DMS153 (cell line): ENCODE results near the gene GALNT18.

ENCODE experiments used
- DNase-seq: peaks from one replicate; lab custom pipeline; 2025; lab: John Stamatoyannopoulos, UW

The GALNT18 gene

DNA sequence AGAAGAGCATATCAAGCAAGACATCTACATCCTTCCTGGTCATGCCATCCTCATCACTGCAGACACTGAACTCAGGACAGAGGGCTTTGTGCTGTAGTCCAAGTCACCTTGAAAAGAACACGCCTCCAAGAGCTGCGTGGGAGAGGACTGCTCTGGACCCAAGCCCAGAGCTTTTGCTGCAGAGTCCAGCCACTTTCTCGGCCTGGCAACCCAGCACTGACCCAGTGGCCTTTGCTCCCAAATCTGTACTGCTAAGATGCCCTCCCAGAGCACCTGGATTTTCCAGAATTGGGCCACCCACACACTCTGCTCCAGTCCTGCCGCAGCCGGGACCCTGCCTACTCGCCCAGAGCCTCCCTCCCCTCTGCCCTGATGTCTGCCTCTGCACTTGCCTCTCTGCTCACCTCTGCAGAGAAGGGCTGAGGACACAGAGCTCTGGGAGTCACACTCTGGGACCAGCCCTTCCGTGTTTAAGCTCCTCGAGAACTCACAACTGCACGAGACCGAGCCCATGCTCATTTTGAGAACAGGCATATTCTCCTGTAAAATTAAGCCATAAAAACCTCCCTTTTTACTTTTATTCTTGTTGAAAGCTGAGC lies 185.0 kb downstream of the GALNT18 start:
- DNase-seq, result no peak

DNA sequence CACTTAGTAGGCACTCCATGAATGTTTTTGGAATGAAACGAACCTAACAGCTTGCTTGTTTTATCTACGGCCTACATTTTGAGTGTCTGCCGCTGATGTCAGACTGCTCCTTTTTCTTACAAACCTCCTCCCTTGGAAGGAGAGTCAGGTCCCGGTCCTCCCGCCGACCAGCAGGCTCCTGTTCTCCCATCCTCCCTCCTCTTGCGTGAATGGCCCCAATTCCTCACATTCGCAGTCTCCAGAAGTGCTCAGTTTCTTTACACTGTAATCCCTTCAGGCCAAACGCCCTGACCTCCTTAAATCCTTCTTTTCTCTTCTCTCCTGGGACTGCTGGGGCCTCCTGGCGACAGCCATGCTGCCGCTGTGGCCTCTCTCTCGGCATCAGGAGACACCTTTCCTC lies 186.2 kb downstream of the GALNT18 start:
- no peak for DNase-seq

DNA sequence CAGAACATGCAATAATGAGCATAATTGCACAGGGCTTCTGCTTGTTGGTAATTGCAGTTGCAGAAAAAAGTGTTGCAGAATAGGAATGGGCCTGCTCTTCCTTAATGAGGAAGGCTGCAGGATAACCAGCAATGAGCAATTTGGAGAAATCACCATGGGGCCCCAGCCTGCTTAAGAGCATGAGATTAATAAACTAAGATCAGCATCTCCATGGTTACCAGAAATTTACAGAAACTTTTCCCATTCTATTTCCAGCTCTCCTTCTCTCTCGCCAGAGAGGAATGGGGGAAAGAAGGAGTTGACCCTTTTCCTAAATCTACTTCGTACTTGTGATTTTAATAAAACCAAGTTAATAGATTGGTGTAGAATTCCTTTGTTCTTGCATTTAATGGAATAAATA lies 187.8 kb downstream of the GALNT18 start:
- no peak for DNase-seq

DNA sequence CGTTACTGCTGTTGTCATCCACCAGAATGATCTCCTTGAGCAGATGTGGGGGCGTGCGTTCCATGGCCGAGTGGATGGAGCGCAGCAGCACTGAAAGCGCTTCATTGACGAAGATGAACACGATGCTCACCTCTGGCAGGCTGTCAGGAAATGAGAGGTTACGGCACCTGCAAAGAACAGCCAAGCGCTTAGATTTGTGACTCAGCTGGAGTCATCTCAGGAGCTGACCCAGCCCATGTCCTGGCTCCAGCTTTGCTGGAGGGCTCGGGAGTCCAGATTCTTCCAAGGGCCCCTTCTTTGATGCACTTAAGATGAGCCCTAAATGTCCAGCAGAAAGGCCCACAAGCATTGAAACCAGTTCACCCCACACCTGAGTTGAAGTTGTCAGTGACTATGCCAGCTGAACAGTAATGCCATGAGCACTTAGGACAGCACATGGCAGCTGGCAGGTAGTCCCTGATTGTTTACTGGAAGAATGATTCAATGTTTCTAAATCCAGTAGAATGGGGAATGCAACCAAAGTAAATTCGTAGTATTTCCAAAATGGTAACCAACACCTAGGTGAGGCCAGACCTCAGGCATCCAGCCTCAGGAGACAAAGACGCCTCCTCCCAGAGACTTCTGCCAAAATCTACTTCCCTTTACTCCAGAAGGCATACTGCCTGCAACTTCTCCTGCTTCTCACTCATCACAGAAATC lies 189.0 kb downstream of the GALNT18 start:
- DNase-seq, result no peak

DNA sequence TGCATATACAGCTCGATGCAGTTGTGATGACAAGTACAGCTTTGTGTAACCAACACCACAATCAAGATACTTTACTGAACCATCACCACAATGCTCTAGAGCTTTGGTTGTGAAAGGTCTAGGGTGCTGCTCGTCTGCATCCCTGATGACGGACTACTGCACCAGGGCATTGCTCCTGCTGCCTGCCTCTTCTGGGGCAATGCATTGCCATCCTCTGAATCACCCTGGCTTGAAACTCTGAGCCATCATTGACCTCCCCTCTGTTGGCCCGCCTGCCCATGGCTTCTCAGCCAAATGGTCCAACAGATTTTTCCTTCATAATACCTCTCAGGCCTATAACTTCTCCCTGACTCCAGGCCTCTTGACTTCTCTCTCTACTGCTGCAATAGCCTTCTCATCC lies 191.4 kb downstream of the GALNT18 start:
- DNase-seq, result no peak

DNA sequence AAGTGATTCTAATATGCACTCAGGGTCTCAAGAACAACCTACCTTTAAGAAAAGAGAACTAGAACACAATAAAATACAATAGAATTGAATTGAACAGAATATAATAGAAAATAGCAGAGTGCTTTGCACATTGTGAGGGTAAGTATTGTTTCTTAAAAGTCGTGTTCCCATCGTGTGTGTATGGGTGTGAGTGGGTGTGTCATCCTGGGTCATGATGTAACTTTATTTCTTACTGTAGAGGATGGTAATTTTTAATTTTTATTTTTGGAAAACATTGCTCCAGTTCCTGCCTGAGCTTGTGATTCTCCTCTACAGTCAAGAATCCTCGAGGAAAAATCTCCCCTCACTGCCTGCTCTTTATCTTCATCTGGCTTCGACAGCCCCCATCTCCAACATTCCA lies 193.1 kb downstream of the GALNT18 start:
- no peak for DNase-seq

DNA sequence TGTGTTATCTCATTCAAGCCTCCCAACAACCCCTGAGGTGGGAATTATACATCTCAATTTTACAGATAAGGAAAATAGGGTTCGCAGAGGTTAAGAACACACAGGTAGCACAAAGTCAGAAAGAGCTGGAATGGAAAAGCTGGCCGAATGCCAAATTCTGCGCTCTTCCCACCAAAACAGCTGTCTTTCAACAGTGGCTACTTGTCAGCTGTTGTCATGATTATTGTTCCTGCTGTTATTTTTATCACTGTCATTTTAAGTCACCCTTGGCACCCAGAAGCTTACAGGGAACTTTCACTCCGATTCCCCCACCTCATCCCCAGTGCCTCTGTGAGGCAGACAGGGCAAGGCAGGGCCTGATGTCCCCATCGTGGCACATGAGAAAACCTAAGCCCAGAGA lies 194.3 kb downstream of the GALNT18 start:
- peak; percentile 10 for DNase-seq

DNA sequence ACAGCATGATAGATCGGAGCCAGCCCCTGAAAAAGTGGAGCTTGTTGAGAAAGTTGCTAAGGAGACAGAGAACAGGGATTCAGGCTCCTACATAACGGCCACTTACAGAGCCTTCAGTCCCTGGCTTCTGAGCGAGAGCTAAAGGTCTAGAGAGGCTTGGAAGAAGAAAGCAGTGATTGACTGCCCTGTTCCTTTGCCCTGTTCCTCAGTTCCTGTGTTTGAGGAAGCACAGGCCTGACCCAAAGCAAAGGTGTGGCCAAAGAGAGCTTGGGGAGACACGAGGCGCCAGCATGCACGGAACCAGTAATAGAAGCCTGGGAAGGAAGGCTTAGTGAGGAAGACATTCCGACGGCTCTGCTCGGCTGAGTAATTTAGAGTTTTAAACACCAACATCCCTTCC lies 194.7 kb downstream of the GALNT18 start:
- DNase-seq, result no peak

DNA sequence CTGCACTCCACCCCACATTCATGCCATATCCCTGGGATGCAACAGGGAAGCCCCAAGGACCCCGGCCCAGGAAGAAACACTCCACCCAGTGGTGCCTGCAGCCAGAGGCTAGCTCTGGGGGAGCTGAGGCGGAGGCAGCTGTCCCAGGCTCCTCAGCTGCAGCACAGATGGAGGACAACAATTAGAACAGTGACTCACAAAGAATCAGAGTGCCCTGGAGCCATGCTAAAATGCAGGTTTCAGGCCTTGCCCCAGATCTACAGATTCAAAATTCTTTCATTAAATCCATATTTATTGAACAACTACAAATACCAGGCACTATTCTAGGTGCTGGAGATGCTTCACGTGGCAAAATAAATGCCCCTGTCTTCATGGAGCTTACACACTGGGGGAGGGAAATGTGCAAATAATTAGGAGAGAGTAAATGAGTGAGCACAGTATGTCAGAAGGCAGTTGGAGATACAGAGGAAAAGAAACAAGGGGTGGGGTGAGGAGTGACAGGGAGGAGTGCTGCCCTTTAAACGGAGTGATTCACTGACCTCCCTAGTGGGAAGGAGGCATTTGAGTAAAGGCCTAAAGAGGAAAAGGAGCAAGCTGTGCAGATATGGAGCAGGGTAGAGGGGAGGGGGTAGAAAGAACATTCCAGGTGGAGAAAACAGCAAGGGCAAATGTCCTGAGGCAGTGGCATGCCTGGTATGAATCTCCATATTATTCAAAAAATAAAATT lies 195.4 kb downstream of the GALNT18 start:
- no peak for DNase-seq

DNA sequence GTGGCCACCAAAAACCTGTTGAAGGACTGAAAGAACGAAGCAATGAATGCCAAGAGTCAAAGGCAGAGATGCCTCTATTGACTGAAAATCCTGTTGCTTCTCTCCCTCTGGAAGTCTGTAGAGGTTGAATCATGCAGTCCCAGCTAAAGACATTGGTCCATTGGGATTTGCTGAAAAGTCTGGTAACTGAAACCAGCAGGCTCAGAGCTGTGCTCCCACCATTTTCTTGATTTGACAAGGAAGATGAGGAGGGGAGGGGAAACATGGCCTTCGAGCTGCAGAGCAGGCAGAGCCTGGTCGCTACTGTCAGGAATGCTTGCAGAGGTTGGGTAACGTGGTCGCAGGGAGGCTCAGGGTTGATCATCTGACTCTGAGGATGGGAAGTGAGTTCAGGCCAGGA lies 196.0 kb downstream of the GALNT18 start:
- no peak for DNase-seq

DNA sequence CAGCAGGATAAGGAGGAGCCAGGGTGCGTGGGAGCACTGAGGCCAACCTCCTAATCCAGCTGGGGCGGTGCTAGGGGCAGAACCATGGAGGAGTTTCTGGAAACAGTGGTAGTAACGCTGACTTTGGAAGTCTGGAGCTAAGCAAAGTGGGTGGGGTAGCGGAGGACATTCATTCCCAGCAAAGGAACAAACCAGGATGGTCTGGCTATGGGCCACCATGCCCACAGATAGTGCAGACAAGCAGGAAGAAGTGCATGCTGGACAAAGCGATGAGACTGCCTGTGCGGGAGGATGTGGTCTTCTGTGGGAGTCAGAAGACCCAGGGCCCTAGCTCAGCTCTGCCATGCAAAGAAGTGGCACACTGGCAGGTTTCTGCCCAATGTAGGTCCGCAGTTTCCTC lies 197.1 kb downstream of the GALNT18 start:
- DNase-seq, result no peak

DNA sequence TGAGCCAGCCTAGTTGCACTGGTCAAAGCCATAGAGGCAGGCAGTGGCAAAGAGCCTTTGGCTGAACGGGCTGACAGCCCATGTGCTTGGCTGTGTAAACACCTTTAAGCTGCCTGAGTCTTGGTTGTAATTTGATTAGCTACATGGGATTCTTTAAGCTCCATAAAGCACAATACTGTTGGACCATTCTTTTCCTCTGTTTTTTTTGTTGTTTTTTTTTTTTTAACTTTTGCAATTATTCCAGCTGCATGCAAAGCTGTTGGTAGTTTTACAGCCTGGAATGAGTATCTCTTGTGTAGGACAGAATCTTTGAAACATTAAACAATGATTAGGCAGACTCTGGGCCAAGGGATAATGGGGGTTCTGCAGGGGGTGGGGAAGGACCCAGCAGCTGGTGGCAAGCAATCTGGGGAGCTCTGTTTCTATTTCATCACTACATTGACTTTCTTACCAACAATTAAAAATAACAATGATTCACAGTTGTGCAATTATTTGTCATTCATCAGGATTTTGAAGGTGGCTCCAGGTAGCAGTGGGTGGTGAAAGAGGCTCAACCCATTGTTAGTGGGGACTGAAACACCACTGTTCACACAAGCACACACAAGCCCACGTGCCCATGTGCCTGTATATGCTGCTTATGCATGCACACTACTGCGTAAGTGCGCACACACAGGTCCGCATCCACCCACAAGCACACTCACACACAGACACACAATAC lies 199.2 kb downstream of the GALNT18 start:
- no peak for DNase-seq

DNA sequence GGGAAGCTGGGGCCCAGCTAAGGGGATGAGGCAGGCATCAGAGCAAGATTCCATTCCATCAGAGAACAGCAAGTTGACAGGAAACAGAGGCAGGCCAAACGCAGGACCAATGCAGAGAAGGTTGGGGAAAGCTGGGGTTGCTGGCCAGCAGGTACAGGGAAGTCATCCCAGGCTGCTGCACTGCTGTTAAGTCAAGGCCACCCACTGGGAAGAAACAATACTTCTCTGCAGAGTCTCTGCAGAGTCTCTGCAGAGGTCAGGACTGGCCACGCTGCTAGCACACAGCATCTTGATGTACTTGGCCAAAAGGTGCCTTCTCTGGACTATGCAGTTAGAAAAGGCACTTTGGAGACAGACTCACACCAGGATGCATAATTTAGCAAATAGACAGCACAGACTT lies 200.3 kb downstream of the GALNT18 start:
- no peak for DNase-seq

DNA sequence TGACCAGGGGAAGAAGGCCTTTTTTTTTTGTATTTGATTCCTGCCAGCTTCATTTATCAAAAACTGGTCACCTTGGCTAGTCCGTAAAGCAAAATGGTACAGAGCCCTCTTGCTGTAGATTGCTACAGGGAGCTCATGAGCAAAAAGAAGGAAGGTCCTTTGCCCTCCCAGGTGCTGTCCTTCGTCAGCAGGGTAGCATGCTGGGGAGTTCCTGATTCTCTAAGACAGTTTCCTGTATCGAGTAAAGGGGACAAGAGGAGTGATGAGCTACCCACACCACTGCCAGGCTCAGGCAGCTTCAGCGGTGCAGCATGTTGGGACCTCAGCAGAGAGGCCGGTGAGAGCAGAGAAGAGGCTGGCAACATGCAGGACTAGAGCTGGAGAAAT lies 200.9 kb downstream of the GALNT18 start:
- DNase-seq, result no peak

DNA sequence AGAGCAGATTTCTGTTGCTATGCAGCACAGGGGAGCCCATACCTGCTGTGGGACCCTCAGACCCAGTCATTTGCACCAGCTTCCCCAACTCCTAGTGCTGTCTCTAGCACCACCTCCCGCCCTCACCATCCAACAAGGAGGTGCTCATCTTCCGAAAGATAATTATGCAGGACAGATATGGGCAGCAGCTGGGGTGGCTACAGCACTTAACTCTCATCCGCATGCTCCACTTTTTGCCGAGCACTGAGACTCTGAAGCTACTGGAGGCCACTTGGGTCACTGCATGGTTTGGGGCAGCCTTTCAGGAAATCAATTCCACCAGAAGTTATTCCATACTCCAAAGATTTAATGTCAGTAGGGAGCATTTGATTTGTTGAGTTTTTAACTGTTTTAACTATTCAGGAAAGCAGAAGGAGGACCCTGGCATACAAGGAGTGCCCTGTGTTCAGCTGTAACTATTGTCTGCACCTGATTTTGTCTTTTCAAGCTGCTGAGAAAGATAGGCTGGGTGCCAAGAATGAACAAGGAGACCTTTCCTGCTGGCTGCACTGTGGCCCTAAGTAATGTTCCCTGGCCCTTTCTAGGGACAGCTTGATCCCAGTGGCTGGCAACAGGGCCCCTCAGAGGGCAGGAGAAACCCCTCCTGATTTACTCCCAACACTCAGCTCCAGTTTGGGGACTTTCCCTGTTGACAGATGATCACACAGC lies 201.5 kb downstream of the GALNT18 start:
- no peak for DNase-seq

DNA sequence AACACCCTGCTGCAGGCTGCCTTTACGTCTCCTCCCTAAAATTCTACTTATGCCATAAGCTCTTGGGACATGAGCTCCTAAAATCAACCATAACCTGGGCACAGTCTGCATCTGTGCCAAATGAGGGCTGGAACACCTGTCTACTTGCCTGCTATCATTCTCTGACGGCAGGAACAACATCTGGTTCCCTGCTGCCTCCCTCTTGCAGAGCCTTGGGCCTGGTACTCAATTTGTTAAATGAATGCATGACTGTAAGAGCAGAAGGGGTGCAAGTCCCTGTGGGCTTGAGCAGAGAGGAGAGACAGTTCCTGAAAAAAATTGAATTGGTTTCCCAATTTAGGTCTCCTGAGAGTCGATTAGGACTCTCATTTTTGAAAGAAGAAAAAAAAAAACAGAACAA lies 202.1 kb downstream of the GALNT18 start:
- DNase-seq, result no peak

DNA sequence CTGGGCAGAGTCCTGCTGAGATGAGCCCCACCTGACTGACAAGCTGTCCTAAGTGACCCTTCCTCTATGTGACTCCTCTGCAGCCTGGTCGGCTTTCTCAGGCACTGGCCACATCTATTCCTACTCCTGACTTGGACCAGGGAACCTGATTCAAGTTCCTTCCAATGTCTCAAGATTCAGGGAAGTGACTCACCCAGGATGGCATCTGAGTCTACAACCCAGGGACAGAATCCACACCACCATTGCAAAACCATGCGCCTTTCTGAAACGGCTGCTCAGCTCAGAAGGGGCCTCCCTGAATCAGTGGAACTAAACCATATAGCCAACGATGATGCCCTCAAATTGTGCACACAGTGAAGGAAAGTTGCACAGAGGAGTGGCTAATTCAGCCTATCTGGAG lies 204.9 kb downstream of the GALNT18 start:
- DNase-seq, result no peak

DNA sequence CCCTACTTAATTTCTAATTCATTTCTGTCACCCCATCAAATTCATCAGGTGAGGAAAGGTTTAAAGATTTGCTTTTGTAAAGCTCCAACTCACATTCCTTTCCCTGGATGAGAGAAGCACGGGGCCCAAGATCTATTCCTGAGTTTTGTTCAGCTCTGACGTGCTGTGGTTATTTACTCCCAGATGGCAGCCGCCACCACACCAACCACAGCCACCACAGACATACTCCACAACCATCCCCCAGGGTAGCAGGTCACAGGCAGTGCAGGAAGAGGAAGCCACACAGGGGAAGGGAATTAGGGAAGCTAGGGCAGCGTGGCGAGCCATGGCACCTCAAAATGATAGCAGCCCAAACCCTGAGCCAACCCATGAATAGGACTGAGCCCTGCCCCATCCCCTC lies 205.3 kb downstream of the GALNT18 start:
- no peak for DNase-seq

DNA sequence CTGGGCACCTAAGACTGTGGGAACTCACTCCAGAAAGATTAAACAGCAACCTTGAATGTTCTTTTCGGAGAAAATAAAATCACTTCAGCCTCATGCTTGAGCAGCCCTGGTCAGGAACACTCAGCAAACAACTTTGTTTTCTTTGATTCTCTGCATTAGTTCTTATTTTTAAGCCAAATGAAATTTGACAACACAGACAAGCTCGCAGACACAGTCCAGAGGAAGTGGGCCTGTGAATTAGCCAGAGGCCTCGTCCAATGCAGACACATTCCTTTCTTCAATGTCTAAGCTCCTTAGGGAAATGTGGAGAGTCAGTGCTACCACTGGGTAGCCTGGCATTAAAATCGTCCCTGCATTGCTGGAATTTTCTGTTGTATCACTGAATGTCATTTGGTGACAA lies 205.9 kb downstream of the GALNT18 start:
- DNase-seq, result no peak

DNA sequence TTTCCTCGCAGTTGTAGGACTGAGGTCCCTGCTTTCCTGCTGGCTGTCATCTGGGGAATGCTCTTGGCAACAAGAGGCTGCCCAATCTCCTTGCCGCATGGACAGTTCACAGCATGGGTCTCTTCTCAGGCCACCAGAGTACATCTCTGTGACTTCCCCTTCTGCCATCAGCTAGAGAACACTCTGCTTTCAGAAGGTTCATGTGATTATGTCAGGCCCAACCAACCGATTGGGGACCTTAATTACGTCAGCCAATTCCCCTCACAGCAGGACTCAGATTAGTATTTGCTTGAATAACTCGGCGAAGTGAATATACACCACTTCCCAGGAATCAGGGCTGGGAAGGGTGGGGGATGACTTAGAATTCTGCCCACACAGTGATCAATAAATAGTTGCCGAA lies 206.8 kb downstream of the GALNT18 start:
- no peak for DNase-seq

DNA sequence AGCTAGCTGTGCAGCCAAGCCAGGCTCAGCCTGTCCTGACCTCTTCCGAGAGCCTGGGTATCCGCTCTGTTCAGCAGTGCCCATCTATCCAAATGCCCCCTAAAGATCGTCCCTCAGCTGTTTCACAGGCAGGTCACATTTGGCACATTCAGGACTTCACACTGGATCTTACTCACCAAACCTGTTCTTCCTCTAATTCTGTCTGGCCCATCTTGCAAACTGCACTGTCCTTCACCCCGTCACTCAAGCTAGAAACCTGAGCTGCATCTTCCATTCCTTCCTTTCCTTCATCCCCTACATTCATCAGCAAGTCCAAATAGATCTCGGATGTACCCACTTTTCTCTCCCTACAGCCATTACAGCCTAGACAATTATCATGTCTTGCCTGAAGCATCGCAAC lies 208.0 kb downstream of the GALNT18 start:
- DNase-seq, result no peak

DNA sequence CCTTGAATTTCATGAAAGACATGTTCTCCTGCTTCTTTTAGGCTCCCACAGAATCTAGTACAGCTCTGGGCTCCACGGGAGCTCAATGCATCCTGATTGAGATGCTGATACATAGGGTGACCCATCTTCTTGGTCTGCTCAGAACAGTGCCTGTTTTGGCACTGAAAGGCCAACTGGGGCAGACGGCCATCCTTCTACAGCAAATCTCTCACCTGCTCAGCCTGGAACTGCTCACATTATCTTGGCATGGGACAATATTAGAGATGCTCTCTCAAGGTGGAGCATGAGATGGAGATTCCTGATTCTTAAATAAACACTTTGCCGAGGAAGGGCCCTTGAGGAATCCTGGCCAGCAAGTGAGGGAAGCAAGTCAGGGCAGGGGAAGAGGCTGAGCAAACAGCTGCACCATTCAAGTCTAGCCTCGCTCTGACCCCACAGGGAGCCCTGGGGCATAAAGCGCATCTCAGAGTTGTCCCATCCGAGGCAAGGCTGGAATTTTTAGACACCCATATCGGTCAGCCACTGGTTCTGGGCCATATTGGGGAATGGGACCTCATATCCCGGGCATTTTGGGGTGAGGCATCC lies 210.3 kb downstream of the GALNT18 start:
- no peak for DNase-seq
